Measurements from ENCODE around the gene NPC1L1.
"Not testable (repeated sequence)": the region's sequence is repeated elsewhere in the genome, so short reads cannot be mapped to it uniquely, and the experiment has no call there.

NPC1L1 gene

DNA sequence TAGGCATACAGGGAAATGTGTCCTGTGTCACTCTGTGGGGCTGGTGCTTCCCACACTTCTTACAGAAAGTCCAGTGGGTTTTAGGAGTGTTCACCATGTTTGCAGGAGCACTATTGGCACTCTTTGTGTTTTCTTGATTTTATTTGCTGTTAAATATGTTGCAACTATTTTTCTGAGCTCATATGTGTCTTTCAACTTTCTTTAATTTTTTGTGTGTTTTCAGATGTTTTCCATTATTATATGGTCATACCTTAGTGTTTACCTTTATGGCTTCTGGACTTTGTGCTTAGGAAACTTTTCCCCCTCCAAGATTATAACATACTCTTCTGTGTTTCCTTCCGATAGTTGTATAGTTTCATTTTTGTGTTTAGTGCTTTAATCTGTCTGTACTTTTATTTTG is 29.9 kb downstream of the NPC1L1 start:
- H3K36me3 Mint-ChIP-seq (ENCODE audit: low read depth), result peaks cover 3% of the 10 kb centered on the region
- peaks cover 9% of the 10 kb centered on the region for H3K9me3 Mint-ChIP-seq
- H3K4me1 Mint-ChIP-seq (ENCODE audit: low read depth), result no peaks in the 10 kb centered on the region
- H3K27me3 Mint-ChIP-seq (ENCODE audit: low read depth), result no peaks in the 10 kb centered on the region
- no peak overlapping the region for H3K27ac Mint-ChIP-seq
- no peak overlapping the region for H3K4me3 Mint-ChIP-seq

DNA sequence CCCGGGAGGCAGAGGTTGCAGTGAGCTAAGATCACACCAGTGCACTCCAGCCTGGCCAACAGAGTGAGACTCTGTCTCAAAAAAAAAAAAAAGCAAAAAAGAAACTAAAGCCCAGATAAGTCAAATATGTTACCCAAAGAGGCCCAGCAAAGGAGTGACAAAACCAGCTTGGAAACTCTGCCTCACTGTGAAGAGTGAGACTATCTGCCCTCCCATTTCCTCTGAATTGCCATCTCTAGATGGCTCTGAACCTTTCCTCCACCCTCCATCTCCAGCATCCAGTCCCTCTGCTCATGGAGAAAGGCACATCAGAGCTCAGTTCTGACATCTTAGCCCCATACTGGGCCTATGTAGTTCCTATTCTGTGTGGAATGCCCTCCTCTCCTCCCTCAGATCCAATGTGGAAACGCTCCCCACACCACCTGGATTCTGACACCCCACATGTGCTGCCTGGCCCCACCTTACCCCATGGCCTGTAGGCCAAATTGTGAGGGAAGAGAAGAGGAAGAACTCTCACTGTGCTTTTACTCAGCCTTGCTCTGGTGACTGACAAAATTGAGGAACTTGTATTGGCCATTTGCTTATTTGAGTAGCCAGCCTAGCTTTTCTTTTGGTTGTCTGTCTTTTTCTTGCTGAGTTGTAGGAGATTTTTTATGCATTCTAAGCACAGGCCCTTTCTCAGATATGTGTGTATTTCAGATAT is 32.7 kb downstream of the NPC1L1 start:
- Mint-ChIP-seq H3K9me3 (peaks cover 13% of the 10 kb centered on the region), H3K27ac (no peak overlapping the region), H3K36me3 (ENCODE audit: low read depth) (peaks cover 3% of the 10 kb centered on the region), H3K27me3 (ENCODE audit: low read depth) (no peaks in the 10 kb centered on the region), H3K4me3 (no peak overlapping the region), H3K4me1 (ENCODE audit: low read depth) (no peaks in the 10 kb centered on the region)

DNA sequence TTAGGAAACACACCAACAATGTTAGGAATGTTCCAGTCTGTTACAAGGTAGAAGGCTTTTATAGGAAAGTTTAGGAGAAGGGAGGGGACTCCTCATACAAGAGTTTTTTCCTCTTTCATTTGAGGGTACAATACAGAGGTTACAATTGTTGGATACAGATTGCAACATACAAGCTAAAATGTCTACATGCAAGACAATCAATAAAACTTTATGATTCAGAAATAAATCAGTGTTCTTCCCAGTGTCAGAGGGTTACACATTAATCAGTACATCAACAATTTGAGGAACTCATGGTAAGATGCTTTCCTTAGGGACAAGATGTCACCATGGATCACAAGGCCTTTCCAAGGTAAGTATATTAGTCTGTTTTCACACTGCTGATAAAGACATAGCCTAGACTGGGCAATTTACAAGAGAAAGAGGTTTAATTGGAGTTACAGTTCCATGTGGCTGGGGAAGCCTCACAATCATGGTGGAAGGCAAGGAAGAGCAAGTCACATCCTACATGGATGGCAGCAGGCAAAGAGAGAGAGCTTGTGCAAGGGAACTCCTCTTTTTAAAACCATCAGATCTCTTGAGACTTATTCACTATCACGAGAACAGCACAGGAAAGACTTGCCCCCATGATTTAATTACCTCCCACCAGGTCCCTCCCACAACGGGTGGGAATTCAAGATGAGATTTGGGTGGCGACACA is 34.4 kb downstream of the NPC1L1 start:
- H3K27me3 Mint-ChIP-seq (ENCODE audit: low read depth); H3K27ac Mint-ChIP-seq; H3K4me3 Mint-ChIP-seq; H3K4me1 Mint-ChIP-seq (ENCODE audit: low read depth); H3K36me3 Mint-ChIP-seq (ENCODE audit: low read depth): not testable (repeated sequence)
- H3K9me3 Mint-ChIP-seq, result peaks cover 13% of the 10 kb centered on the region

DNA sequence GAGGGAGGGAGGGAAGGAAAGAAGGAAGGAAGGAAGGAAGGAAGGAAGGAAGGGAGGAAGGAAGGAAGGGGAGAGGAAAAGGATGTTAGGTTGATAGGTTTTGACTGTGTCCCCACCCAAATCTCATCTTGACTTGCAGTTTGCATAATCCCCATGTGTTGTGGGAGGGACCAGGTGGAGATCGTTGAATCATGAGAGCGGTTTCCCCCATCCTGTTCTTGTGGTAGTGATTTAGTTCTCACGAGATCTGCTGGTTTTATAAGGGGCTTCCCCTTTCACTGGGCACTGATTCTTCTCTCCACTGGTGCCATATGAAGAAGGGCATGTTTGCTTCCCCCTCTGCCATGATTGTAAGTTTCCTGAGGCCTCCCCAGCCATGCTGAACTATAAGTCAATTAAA is 35.5 kb downstream of the NPC1L1 start:
- Mint-ChIP-seq H3K4me1 (ENCODE audit: low read depth) (no peaks in the 10 kb centered on the region), H3K27me3 (ENCODE audit: low read depth) (no peaks in the 10 kb centered on the region), H3K4me3 (no peak overlapping the region), H3K27ac (no peak overlapping the region), H3K36me3 (ENCODE audit: low read depth) (peaks cover 3% of the 10 kb centered on the region), H3K9me3 (peaks cover 13% of the 10 kb centered on the region)

DNA sequence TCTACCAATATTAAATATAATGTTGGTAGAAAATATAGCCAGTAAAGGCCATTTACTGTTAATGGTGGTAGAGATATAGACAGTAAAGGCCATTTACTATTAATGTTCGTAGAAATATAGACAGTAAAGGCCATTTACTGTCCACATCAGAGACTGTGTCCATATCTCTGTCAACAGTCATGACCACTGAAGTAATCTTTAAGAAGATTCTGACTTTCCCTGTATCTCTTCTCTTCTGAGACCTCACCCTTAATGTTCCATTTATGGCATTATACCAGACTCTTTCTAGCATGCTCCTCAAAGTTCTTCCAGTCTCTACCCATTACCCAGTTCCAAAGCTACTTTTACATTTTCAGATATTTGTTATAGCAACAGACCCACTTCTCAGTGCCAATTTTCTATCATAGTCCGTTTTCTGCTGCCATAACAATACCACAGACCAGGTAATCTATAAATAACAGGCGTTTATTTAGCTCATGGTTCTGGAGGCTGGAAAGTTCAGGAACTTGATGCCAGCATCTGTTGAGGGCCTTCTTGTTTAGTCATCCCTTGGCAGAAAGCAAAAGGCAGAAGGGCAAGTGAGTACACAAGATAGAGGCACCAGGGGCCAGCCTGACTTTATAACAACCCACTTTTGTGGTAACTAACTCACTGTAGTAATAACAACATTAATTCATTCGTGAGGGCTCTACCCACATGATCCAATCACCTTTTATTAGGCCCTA is 42.7 kb downstream of the NPC1L1 start:
- H3K27me3 Mint-ChIP-seq (ENCODE audit: low read depth), result peaks cover 5% of the 10 kb centered on the region
- H3K9me3 Mint-ChIP-seq, result no peaks in the 10 kb centered on the region
- no peak overlapping the region for H3K27ac Mint-ChIP-seq
- H3K36me3 Mint-ChIP-seq (ENCODE audit: low read depth), result no peaks in the 10 kb centered on the region
- H3K4me1 Mint-ChIP-seq (ENCODE audit: low read depth), result peaks cover 3% of the 10 kb centered on the region
- no peak overlapping the region for H3K4me3 Mint-ChIP-seq

DNA sequence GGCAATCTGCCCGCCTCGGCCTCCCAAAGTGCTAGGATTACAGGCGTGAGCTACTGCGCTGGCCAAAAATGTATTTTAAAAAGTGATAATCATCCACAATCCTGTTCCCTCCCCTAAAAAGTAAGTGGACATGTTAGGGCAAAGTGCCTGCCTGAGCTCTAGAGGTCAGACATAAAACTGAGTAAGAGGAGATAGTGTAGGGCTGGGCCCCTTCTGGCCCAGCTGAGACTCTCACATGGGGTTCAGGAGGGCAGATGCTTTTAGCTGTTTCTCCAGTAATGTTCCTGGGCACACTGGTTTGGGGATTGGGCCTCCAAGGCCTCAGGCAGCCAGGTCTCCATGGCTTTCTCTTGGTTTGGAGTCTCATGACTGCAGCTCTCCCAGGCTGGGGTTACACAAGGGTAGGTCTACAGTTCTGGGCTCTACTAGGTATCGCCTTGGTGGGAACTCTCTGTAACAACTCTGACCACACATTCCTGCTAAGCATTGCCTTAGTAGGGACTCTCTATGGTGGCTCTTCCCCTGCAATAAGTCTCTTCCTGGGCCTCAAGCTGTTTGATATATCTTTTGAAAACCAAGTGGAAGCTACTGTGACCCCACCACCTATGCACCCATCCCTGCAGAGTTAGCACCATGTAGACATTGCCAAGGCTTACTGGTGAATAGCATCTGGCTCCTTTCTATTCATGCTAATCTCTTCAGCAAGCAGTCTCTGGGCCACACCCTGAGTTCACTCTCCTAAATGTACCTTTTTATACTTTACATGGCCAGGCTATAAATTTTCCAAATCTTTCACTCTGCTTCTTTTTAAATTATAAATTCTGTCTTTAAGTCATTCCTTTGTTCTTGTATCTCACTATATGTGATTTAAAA is 43.7 kb downstream of the NPC1L1 start:
- Mint-ChIP-seq H3K9me3 (no peaks in the 10 kb centered on the region), H3K36me3 (ENCODE audit: low read depth) (no peaks in the 10 kb centered on the region), H3K27ac (no peak overlapping the region), H3K4me3 (no peak overlapping the region), H3K4me1 (ENCODE audit: low read depth) (peaks cover 3% of the 10 kb centered on the region), H3K27me3 (ENCODE audit: low read depth) (peaks cover 5% of the 10 kb centered on the region)

DNA sequence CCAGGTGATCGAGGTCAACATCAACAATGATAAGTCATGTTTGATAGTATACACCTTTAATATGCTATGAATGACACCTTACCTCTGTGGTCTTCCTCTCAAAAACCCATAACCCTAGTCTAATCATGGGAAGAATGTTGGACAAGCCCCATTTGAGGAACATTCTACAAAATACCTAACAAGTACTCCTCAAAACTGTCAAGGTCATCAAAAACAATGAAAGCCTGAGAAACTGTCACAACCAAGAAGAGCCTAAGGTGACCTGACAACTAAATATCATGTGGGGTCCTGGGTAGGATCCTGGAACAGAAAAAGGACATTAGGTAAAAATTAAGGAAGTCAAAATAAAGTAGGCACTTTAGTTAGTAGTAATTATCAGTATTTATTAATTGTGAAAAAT is 44.7 kb downstream of the NPC1L1 start:
- Mint-ChIP-seq H3K4me1 (ENCODE audit: low read depth) (peaks cover 3% of the 10 kb centered on the region), H3K9me3 (no peaks in the 10 kb centered on the region), H3K4me3 (no peak overlapping the region), H3K27me3 (ENCODE audit: low read depth) (peaks cover 5% of the 10 kb centered on the region), H3K36me3 (ENCODE audit: low read depth) (no peaks in the 10 kb centered on the region), H3K27ac (no peak overlapping the region)

DNA sequence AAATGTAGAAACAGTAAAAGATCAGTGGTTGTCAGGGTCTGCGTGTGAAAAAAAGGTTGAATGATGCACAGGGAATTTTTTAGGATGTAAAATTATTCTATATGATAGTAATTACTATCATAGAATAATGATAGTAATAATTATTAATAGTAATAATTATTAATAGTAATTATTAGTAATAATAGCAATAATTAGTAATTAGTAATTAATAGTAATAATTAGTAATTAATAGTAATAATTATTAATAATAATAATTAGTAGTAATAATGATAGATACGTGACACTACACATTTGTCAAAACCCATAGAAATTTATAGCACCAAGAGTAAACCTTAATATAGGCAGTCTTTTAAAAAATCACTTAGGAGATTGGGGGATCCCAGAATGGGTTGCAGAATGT is 46.2 kb downstream of the NPC1L1 start:
- no peak overlapping the region for H3K4me3 Mint-ChIP-seq
- peaks cover 5% of the 10 kb centered on the region for H3K27me3 Mint-ChIP-seq (ENCODE audit: low read depth)
- no peak overlapping the region for H3K27ac Mint-ChIP-seq
- H3K9me3 Mint-ChIP-seq, result no peaks in the 10 kb centered on the region
- peaks cover 1% of the 10 kb centered on the region for H3K36me3 Mint-ChIP-seq (ENCODE audit: low read depth)
- peaks cover 9% of the 10 kb centered on the region for H3K4me1 Mint-ChIP-seq (ENCODE audit: low read depth)

DNA sequence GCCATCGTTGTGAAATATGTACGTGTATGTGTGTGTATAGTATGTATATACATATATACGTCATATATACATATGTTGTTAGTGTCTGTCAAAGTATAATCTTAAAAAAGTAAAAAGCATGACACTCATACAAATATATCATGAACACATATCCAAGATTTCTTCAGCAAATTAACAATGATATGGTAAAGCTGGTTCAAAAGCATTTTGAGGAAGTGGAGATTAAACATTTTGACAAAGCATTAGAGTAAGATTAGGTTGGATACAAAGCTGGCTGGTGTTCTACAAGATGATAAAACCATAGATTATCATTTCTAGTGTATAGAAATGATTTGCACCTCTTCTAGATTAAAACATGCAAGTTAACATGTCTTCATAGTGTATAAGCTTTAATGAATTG is 49.9 kb downstream of the NPC1L1 start:
- Mint-ChIP-seq H3K9me3 (no peaks in the 10 kb centered on the region), H3K36me3 (ENCODE audit: low read depth) (peaks cover 10% of the 10 kb centered on the region), H3K4me1 (ENCODE audit: low read depth) (peaks cover 31% of the 10 kb centered on the region), H3K27ac (peak overlapping the region; percentile 89), H3K27me3 (ENCODE audit: low read depth) (no peaks in the 10 kb centered on the region), H3K4me3 (peak overlapping the region; percentile 84)

DNA sequence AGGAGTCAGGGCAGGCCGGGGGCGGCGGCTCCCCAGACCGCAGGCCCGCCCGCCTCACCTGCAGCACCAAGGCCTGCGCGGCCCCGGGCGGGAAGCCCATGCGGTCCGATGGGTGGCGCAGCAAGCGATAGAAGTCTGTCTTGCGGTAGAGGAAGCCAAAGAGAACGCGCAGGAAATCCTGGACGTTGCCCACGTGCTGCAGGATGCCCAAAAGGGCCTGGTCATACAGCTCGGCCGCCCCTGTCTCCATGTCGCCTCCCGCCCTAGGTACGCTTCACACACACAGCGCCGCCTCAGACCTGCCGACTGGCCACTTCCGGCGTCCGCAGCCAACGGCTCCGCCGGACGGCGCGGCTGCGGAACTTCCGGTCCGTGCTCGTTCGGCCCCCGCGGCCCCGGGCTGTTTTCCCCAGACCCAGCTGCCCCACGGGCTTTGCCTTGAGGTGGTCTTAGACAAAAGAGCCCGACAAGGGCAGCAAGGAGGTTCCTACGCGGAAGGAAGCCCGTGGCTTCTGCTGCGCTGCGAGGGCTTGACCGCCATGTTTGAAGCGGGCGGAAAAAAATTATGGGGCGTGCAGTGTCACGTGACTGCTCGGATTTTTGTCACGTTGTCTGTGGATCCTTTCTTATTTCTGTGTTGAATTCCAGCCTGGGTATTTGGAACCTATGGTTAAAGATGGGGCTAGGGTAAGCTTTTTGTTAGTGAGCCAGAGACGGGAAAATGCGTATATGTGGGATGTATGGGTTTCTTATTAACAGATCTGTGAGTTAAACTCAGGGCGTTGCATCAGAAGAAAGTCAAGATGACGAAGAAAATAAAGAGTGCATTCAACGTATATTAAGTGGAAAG is 50.6 kb downstream of the NPC1L1 start, which contains the start of gene NUDCD3:
Gene NUDCD3, minus strand, starts transcription at position 308 of the 850 bp plus-strand sequence. Its CDS starts 58 bp downstream, at position 250.
- Mint-ChIP-seq H3K27ac (peak within 1 kb of the TSS; percentile 89), H3K4me3 (peak within 1 kb of the TSS; percentile 84), H3K4me1 (ENCODE audit: low read depth) (peaks cover 36% of the 10 kb centered on the region), H3K27me3 (ENCODE audit: low read depth) (no peaks in the 10 kb centered on the region), H3K9me3 (no peaks in the 10 kb centered on the region), H3K36me3 (ENCODE audit: low read depth) (peaks cover 14% of the 10 kb centered on the region)

DNA sequence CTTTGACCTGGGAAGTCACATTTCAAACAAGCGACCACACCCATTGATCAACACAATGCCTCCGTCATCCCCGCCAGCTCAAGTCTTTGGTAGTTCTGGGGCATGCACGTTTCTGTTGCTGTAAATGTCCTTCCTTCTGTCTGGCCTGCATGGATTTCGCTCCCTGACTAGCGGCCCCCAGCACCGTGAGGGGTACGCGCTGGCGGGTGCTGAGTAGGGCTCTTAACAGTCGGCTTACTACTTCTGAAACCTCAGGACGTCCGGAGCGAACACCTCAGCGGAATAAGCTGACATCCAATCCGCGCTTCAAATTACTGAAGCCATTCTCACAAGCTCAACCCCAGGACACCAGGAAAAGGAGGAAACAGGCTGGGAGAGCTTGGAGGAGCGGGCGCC is 51.2 kb downstream of the NPC1L1 start:
- H3K4me1 Mint-ChIP-seq (ENCODE audit: low read depth), result peaks cover 37% of the 10 kb centered on the region
- no peaks in the 10 kb centered on the region for H3K27me3 Mint-ChIP-seq (ENCODE audit: low read depth)
- H3K9me3 Mint-ChIP-seq, result no peaks in the 10 kb centered on the region
- peak overlapping the region; percentile 84 for H3K4me3 Mint-ChIP-seq
- H3K36me3 Mint-ChIP-seq (ENCODE audit: low read depth), result peaks cover 17% of the 10 kb centered on the region
- H3K27ac Mint-ChIP-seq, result peak overlapping the region; percentile 89

DNA sequence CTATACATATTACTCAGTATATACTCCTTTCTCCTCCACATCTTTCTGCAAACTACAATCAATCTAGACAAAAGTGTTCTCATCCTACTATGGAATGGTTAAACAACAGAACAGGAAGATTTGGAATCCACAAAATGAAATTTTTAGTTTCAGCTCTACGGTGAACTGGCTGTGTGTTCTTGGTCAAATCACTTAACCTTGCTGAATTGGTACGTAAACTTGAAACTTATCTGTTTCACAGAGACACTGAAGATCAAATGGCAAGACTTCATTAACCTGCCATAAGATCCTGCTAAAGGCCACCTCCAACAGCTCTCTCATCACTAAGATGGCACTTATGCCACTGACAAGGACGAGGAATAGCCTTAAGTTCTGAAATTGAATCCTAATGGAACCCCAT is 52.2 kb downstream of the NPC1L1 start:
- H3K4me1 Mint-ChIP-seq (ENCODE audit: low read depth), result peaks cover 44% of the 10 kb centered on the region
- peak overlapping the region; percentile 89 for H3K27ac Mint-ChIP-seq
- peaks cover 1% of the 10 kb centered on the region for H3K9me3 Mint-ChIP-seq
- H3K4me3 Mint-ChIP-seq, result peak overlapping the region; percentile 84
- H3K36me3 Mint-ChIP-seq (ENCODE audit: low read depth), result peaks cover 26% of the 10 kb centered on the region
- no peaks in the 10 kb centered on the region for H3K27me3 Mint-ChIP-seq (ENCODE audit: low read depth)

DNA sequence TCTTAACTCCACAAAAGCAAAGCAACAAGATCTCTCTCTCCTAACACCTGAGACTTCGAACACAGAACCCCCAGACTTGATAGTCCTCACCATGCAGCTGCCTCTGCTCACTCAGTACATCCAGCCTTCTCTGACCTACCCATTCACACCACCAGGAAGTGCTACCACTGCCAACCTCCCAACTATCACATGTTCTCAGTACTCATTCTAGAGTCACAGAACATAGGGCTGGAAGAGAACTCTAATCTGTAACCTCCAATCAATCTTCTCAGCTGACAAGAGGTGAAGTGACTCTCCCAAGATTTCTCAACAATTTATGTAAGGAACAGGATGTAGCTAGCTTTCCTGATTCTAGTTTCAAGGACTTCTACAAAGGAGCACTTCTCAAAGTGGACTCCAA is 54.4 kb downstream of the NPC1L1 start:
- Mint-ChIP-seq H3K27ac (peak overlapping the region; percentile 8), H3K9me3 (peaks cover 21% of the 10 kb centered on the region), H3K4me1 (ENCODE audit: low read depth) (peaks cover 48% of the 10 kb centered on the region), H3K4me3 (no peak overlapping the region), H3K27me3 (ENCODE audit: low read depth) (no peaks in the 10 kb centered on the region), H3K36me3 (ENCODE audit: low read depth) (peaks cover 48% of the 10 kb centered on the region)
